Prostate gland (tissue), 2 donors: ENCODE data around the gene FRMD4A.

Experiments used
- CTCF ChIP-seq, 4 experiments: fragments of 200-600 bp in 2 of 4; fragments of 450-650 bp in 2 of 4; sonication (generic) in 2 of 4; IDR thresholded peaks; 1 replicate in 3 of 4; 2 replicates in 1 of 4; pipeline ENCODE4 v1.5.1; 2016 to 2019; ENCODE audit warnings: antibody characterized with exemption in 4 of 4, mild to moderate bottlenecking in 2 of 4, moderate library complexity in 2 of 4
- POLR2A ChIP-seq: fragments of 450-650 bp; IDR thresholded peaks from one replicate; pipeline ENCODE4 v1.6.1; 2016; ENCODE audit warnings: antibody characterized with exemption, mild to moderate bottlenecking

- TF ChIP-seq CTCF (IDR thresholded peaks at IDR 0.05): no peak
- no peak for TF ChIP-seq POLR2A
These were observed 310.6 kb downstream of the FRMD4A start for GRCh38 chr10:14020037-14020664.
